ENCODE measurements around the gene SMAD1. TPM values are rescaled to one million over a fixed set of nuclear protein-coding genes. Genes with fewer than 3 reads are reported as not detected.

Gene SMAD1
- total RNA-seq, 1 experiment from 2014 or later = 15.4 TPM

- ATAC-seq (no peak), DNase-seq (ENCODE audit: low spot score) (no peak)
- Mint-ChIP-seq H3K27ac (peak overlapping the region; percentile 47), H3K4me1 (peaks cover 20% of the 10 kb centered on the region), H3K36me3 (no peaks in the 10 kb centered on the region; the same call in 1 of the 2 replicates), H3K9me3 (no peaks in the 10 kb centered on the region), H3K27me3 (ENCODE audit: low read depth) (no peaks in the 10 kb centered on the region), H3K4me3 (no peak overlapping the region)
- TF ChIP-seq ZNF232 (CRISPR knock-in tag; IDR thresholded peaks at IDR 0.05) = no peak
- no peak for TF ChIP-seq E2F1 (CRISPR knock-in tag; IDR thresholded peaks at IDR 0.05)
- TF ChIP-seq IRF2 (CRISPR knock-in tag; IDR thresholded peaks at IDR 0.05; ENCODE audit: borderline replicate concordance, low read depth) = no peak
- TF ChIP-seq ZNF138 (CRISPR knock-in tag; conservative IDR thresholded peaks at IDR 0.05) = no peak
- TF ChIP-seq USF1 (CRISPR knock-in tag; IDR thresholded peaks at IDR 0.05) = no peak
- no peak for TF ChIP-seq ZBTB21 (CRISPR knock-in tag; IDR thresholded peaks at IDR 0.05; ENCODE audit: borderline replicate concordance)
- TF ChIP-seq GABPB1 (CRISPR knock-in tag; IDR thresholded peaks at IDR 0.05) = no peak
- TF ChIP-seq CDX4 (CRISPR knock-in tag; IDR thresholded peaks at IDR 0.05; ENCODE audit: borderline replicate concordance) = no peak
- TF ChIP-seq CREB1 (CRISPR knock-in tag; IDR thresholded peaks at IDR 0.05) = no peak
- ChIA-PET CTCF (interaction anchor here (0.8 kb wide), 1 partner anchor 11 kb away, joined by 4 read pairs; no protein-coding TSS in a partner anchor), POLR2A (interaction anchor here (0.6 kb wide), 1 partner anchor 51 kb away, joined by 5 read pairs; no protein-coding TSS in a partner anchor)
Measured at GRCh38 chr4:145546175-145546915, 64.7 kb downstream of the SMAD1 start.

GRCh38 chr4:145551660-145552059, 70.0 kb downstream of the SMAD1 start:
- peaks cover 24% of the 10 kb centered on the region for H3K36me3 Mint-ChIP-seq

GRCh38 chr4:145552181-145552822, 70.6 kb downstream of the SMAD1 start:
- H3K27ac Mint-ChIP-seq = no peak overlapping the region
- ATAC-seq = no peak
- no peak for DNase-seq (ENCODE audit: low spot score)
- ChIA-PET POLR2A (no interaction called here), CTCF (no interaction called here)
- H3K27me3 Mint-ChIP-seq (ENCODE audit: low read depth) = no peaks in the 10 kb centered on the region
- H3K4me1 Mint-ChIP-seq = peaks cover 3% of the 10 kb centered on the region; the same call in 1 of the 2 replicates
- H3K9me3 Mint-ChIP-seq = peaks cover 14% of the 10 kb centered on the region
- peaks cover 29% of the 10 kb centered on the region for H3K36me3 Mint-ChIP-seq
- H3K4me3 Mint-ChIP-seq = no peak overlapping the region
- TF ChIP-seq NFE2L1 (CRISPR knock-in tag; IDR thresholded peaks at IDR 0.05) = no peak
- no peak for TF ChIP-seq ZNF263 (CRISPR knock-in tag; IDR thresholded peaks at IDR 0.05; ENCODE audit: low read depth)
- no peak for TF ChIP-seq TEAD1 (CRISPR knock-in tag; IDR thresholded peaks at IDR 0.05)
- TF ChIP-seq ATF6 (CRISPR knock-in tag; IDR thresholded peaks at IDR 0.05) = no peak
- TF ChIP-seq ZNF425 (CRISPR knock-in tag; conservative IDR thresholded peaks at IDR 0.05) = no peak
- TF ChIP-seq CREB1 (CRISPR knock-in tag; IDR thresholded peaks at IDR 0.05) = no peak
- no peak for TF ChIP-seq IRF2 (CRISPR knock-in tag; IDR thresholded peaks at IDR 0.05; ENCODE audit: borderline replicate concordance, low read depth)
- no peak for TF ChIP-seq ELF4 (CRISPR knock-in tag; IDR thresholded peaks at IDR 0.05; ENCODE audit: low read depth)
- no peak for TF ChIP-seq CDX4 (CRISPR knock-in tag; IDR thresholded peaks at IDR 0.05; ENCODE audit: borderline replicate concordance)
- no peak for TF ChIP-seq JUN (CRISPR knock-in tag; IDR thresholded peaks at IDR 0.05)
- TF ChIP-seq ZMAT4 (CRISPR knock-in tag; IDR thresholded peaks at IDR 0.05) = no peak
- TF ChIP-seq HMGXB4 (CRISPR knock-in tag; IDR thresholded peaks at IDR 0.05) = no peak
- no peak for TF ChIP-seq ZNF317 (CRISPR knock-in tag; IDR thresholded peaks at IDR 0.05; ENCODE audit: borderline replicate concordance, low read depth)

More at GRCh38 chr4:145551660-145552059, 70.0 kb downstream of the SMAD1 start:
- Mint-ChIP-seq H3K27me3 (ENCODE audit: low read depth) (no peaks in the 10 kb centered on the region), H3K9me3 (peaks cover 14% of the 10 kb centered on the region), H3K27ac (no peak overlapping the region), H3K4me1 (peaks cover 5% of the 10 kb centered on the region), H3K4me3 (no peak overlapping the region)
- POLR2A ChIA-PET = no interaction called here
- ATAC-seq (no peak), DNase-seq (ENCODE audit: low spot score) (no peak)
- TF ChIP-seq KAT7 (CRISPR knock-in tag; IDR thresholded peaks at IDR 0.05; ENCODE audit: borderline replicate concordance) = no peak
- CTCF ChIA-PET = no interaction called here
